NCI-H1417 treated with DMSO at 0.1 percent for 48 hours (cell line): Measurements from ENCODE around the gene TLCD3A.
"Not testable (repeated sequence)": the region's sequence is repeated elsewhere in the genome, so short reads cannot be mapped to it uniquely, and the experiment has no call there.

Source experiments
- DNase-seq: peaks from one replicate; lab custom pipeline; 2025; lab: John Stamatoyannopoulos, UW

Gene TLCD3A

DNA sequence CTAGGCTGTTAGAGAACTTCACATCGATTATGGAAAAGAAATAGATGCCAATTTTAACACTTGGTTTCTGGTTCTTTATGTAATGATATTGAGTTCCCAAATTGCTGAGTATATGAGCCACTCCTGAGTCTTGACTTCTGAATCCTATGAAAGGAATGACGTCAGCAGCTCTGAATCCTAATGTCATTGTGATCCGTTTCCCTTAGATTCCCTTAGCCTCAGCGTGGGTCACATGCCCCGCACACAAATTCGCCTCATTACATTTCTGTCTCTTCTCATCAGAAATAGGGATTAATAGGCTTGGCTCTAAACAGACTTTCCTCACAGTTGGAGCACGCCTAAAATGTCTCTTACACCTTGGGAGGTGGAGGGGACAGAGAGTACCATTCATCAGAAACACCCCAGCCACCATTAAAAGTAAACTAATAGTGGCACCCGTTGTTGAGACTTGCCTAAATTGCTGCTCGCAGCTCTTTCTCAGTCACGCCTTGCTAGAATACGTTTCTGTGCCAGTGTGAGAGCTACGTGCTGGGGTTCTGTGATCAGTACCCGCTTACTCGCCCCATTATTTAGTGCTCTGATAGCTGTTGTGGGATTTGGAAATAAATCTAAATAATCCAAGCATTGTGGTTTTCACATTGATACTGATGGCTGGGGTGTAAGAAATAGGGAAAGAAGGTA, 56.9 kb downstream of the TLCD3A start:
- DNase-seq = no peak

DNA sequence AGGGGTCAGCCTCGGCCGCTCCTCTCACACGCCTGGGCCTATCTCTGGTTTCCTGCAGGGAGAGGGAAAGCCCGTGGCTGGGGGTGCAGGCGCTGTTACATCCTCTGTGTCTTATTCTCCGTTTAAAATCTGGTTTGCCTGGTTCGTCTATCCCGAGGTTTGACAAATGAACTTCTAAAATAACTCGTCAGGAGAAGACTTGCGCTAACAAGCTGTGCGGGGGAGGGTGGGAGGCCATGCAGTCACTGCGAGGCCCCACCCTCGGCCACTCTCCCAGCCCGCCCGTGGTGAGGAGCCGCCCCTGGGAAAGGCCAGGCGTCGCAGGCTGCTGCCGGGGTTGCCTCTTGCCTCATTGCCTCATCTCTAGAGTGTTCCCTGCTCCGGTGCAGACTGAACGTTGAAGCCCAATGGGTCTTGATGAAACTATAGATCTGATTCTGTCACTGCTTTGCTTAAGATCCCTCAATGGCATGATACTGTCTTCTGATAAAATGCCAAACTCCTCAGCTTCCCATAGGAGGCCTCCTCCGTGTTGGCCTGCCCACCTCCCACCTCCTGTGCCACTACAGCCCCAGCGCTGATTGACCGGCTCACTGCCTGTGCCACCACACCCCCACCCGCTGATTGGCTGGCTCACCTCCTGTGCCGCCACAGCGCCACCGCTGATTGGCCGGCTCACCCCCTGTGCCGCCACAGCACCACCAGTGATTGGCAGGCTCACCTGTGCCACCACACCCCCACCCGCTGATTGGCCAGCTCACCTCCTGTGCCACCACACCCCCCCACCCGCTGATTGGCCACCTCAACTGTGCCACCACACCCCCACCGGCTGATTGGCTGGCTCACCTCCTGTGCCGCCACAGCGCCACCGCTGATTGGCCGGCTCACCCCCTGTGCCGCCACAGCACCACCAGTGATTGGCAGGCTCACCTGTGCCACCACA, 57.8 kb downstream of the TLCD3A start:
- DNase-seq = not testable (repeated sequence)

DNA sequence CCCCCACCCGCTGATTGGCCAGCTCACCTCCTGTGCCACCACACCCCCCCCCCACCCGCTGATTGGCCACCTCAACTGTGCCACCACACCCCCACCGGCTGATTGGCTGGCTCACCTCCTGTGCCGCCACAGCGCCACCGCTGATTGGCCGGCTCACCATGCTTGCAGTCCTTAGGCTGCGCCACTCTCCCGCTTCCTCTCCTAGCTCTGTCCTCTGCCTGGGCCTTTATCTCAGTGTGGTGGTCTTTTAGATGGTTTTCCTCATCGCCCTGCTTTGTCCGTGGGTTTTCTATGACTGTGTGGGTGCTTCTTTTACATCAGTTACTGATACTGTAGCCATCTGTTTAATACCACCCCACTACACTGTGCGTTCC, 58.5 kb downstream of the TLCD3A start:
- DNase-seq = not testable (repeated sequence)

DNA sequence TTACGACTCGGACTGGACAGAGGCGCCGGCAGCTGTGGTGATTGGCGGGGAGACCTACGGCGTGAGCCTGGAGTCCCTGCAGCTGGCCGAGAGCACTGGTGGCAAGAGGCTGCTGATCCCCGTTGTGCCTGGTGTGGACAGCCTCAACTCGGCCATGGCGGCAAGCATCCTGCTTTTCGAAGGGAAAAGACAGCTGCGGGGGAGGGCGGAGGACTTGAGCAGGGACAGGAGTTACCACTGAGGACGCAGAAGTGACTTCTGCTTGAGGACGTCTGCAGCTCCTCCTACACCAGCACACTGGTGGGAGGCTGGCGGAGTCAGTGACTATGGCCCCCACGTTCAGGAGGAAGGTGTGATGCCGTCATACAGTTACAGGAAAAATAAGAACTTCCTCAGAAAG, 59.4 kb downstream of the TLCD3A start:
- DNase-seq = no peak

DNA sequence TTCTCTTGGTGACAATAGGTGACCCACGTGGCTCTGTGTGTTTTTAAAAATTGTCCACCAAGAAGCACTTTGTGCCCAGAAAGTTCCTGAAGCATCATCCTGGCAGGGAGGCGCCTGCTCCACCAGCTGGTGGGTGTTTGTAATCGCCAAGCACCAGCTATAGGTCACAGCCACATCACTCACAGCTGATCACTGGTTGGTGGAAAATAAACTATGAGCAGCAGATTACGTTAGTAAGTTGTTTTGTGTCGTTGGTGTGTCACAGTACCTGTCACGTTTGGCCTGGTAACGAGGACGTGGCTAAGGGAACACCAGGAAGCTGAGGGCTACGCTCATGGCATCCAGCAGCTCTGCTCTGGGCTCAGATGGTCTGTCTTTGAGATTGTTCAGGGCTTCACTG, 59.9 kb downstream of the TLCD3A start:
- no peak for DNase-seq
